Psoas muscle (tissue), 8 donors: ENCODE measurements around the gene HPCAL1. TPM values are rescaled to one million over a fixed set of nuclear protein-coding genes. Genes with fewer than 3 reads are reported as not detected.

Experiments used
- ATAC-seq, 4 donors: fragments of 200-7000 bp; cut with Tn5 transposase; one replicate each; pipeline ENCODE4 v1.9.1; 2020; ENCODE audit warnings: moderate library complexity in 3 of 4, mild to moderate bottlenecking in 2 of 4
- DNase-seq, 2 donors: peaks; one replicate each; pipeline ENCODE4 v3.0.0-alpha.2; 2020
- H3K27ac ChIP-seq: fragments of 200-600 bp; one replicate; pipeline ENCODE4 v1.8.0; 2022
- H3K27me3 ChIP-seq, 3 donors: fragments of 200-600 bp in 1 of 3; one replicate each; pipeline versions ENCODE4 v1.6.1 to v1.8.0; 2013 to 2022; ENCODE audit warnings: low read length in 2 of 3, mild to moderate bottlenecking in 2 of 3, moderate library complexity in 1 of 3; ENCODE audit not compliant: insufficient read depth in 3 of 3
- H3K36me3 ChIP-seq, 2 donors: fragments of 200-600 bp in 1 of 2; one replicate each; pipeline versions ENCODE4 v1.6.1 to v1.8.0; 2013 to 2022; ENCODE audit warnings: low read depth in 1 of 2, mild to moderate bottlenecking in 1 of 2, moderate library complexity in 1 of 2; ENCODE audit not compliant: insufficient read depth in 1 of 2
- H3K4me1 ChIP-seq: fragments of 200-600 bp; one replicate; pipeline ENCODE4 v1.8.0; 2022
- H3K4me3 ChIP-seq: fragments of 200-600 bp; one replicate; pipeline ENCODE4 v1.8.0; 2022; ENCODE audit warnings: mild to moderate bottlenecking
- H3K9me3 ChIP-seq: fragments of 200-600 bp; one replicate; pipeline ENCODE4 v1.8.0; 2022
- CTCF ChIP-seq: fragments of 200-600 bp; IDR thresholded peaks from one replicate; pipeline ENCODE4 v1.8.0; 2022; ENCODE audit warnings: antibody characterized with exemption
- WGBS, 3 donors: extraction: QIAGEN DNeasy Blood & Tissue Kit; methylation state at CpG; one replicate each; pipeline versions ENCODE4 v1.1.6 to v1.1.7; 2013; 5-methylcytosine and 5-hydroxymethylcytosine counted together
- intact Hi-C, 2 donors: fragments of 100-400 bp; cut with DNase I; formaldehyde crosslinking; loops; one replicate each; pipeline versions ENCODE4 v1.11.0 to v1.14.2; 2022
- polyA plus RNA-seq, 3 donors: library from polyadenylated mRNA; stranded (reverse); fragments of 200-250 nt; gene quantifications; one replicate each; pipeline ENCODE4 v1.2.3, GENCODE V29; 2013
- total RNA-seq, 4 donors: library from RNA; stranded (reverse); fragmentation: NEBNext Ultra II Directional in 2 of 4; extraction: Animal tissue kit (Norgen Biotek cat#: 25700) in 2 of 4; gene quantifications; one replicate each; pipeline versions ENCODE4 v1.2.1 to v1.2.4, GENCODE V29; 2021 to 2023
- donor health status: healthy with polysubstance abuse.
- donor health status: DM: no; HTN: no; CAD: no; lungs with moderate emphysema.
- donor health status: Bipolar disorder and iron deficiency.
- donor health status: healthy.
- donor health status: DM: yes; HTN: yes; CAD: no.
- donor health status: DM: no; HTN: no; CAD: no.
- donor health status: DM: no; HTN: no; CAD: no.
- donor health status: DM: yes; HTN: yes; CAD: no.

HPCAL1 gene
- total and polyA plus RNA-seq, 7 donors, result 16.1 to 182 (median 33.4) TPM

- ATAC-seq, result no peak
- WGBS, 3 donors, result 59 to 71% (median 67%) methylated on average over 5 of the region's 5 CpGs
Measured at GRCh38 chr2:10317646-10318045, 14.9 kb downstream of the HPCAL1 start.

GRCh38 chr2:10318345-10318744 lies 15.6 kb downstream of the HPCAL1 start:
- no peaks in the 10 kb centered on the region for H3K9me3 ChIP-seq
- no peak overlapping the region for H3K4me3 ChIP-seq
- H3K27ac ChIP-seq, result no peak overlapping the region
- intact Hi-C loops, result no loop called here
- no peaks in the 10 kb centered on the region for H3K36me3 ChIP-seq
- no peak for TF ChIP-seq CTCF
- DNase-seq, result no peak
- WGBS, 3 donors, result 93 to 96% (median 93%) methylated on average over 13 of the region's 13 CpGs
- ATAC-seq, result no peak
- no peaks in the 10 kb centered on the region for H3K27me3 ChIP-seq
- no peaks in the 10 kb centered on the region for H3K4me1 ChIP-seq

More at GRCh38 chr2:10317646-10318045, 14.9 kb downstream of the HPCAL1 start:
- no peak overlapping the region for H3K4me3 ChIP-seq
- no peaks in the 10 kb centered on the region for H3K27me3 ChIP-seq
- no peaks in the 10 kb centered on the region for H3K9me3 ChIP-seq
- intact Hi-C loops, result no loop called here
- no peak for DNase-seq
- H3K36me3 ChIP-seq, result no peaks in the 10 kb centered on the region
- no peak for TF ChIP-seq CTCF
- H3K4me1 ChIP-seq, result no peaks in the 10 kb centered on the region
- H3K27ac ChIP-seq, result no peak overlapping the region

DNA sequence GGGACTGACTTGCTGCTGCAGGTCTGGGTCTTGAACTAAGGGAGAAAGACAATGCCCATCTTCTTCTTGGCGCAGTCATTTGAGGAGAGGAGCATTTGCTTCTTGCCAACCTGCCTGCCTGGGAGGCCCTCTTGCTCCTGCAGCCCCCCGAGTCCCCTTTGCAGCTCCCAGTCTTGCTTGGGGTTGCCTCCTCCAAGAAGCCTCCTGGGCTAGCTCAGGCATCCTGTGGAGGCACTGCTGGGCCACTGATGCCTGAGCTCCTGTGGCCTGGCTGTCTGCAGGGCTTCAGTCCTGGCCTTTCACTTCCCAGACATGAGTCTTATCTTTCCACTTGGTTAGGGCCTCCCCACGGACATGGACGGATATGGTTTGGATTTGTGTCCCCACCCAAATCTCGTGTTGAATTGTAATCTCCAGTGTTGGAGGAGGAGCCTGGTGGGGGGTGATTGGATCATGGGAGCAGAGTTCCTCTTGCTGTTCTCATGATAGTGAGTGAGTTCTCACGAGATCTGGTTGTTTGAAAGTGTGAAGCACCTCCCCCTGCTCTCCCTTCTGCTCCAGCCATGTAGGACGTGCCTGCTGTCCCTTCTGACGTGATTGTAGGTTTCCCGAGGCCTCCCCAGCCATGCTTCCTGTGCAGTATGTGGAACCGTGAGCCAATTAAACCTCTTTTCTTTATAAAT lies 17.3 kb downstream of the HPCAL1 start:
- no peaks in the 10 kb centered on the region for H3K27me3 ChIP-seq
- no peak overlapping the region for H3K4me3 ChIP-seq
- no peaks in the 10 kb centered on the region for H3K36me3 ChIP-seq
- no peak overlapping the region for H3K27ac ChIP-seq
- peak in 1 of 2 donors; percentile 14 for DNase-seq
- no peak for ATAC-seq
- 80 to 84% (median 83%) methylated on average over 10 of the region's 10 CpGs for WGBS, 3 donors
- no peaks in the 10 kb centered on the region for H3K4me1 ChIP-seq
- intact Hi-C loops, result no loop called here
- H3K9me3 ChIP-seq, result no peaks in the 10 kb centered on the region
- TF ChIP-seq CTCF, result no peak

DNA sequence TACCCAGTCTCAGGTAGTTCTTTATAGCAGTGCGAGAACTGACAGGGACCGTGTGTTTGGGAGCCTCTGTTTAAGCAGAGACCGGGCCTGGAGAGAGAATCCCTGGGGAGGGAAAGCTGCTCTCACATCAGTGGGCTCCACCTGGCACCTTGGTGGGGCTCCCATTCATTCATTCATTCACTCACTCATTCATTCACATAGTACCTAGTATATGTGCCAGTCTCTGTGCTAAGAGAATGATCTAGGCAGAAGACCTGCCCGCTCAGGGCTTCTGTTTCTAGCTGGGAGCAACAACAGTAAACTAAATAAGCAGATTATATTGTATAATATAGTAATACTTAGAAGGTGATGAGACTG lies 17.8 kb downstream of the HPCAL1 start:
- Histone ChIP-seq H3K9me3 (no peaks in the 10 kb centered on the region), H3K36me3 (no peaks in the 10 kb centered on the region), H3K4me3 (no peak overlapping the region), H3K4me1 (no peaks in the 10 kb centered on the region), H3K27me3 (no peaks in the 10 kb centered on the region), H3K27ac (no peak overlapping the region)
- DNase-seq (no peak), ATAC-seq (no peak)
- intact Hi-C loops, result no loop called here
- no peak for TF ChIP-seq CTCF
- 95 to 97% (median 96%) methylated on average over 4 of the region's 4 CpGs for WGBS, 3 donors

- intact Hi-C loops, result no loop called here
- Histone ChIP-seq H3K27ac (no peak overlapping the region), H3K36me3 (no peaks in the 10 kb centered on the region), H3K4me1 (no peaks in the 10 kb centered on the region), H3K27me3 (no peaks in the 10 kb centered on the region), H3K9me3 (no peaks in the 10 kb centered on the region), H3K4me3 (no peak overlapping the region)
- WGBS, 3 donors, result 83 to 90% (median 85%) methylated on average over 9 of the region's 9 CpGs
- DNase-seq (no peak), ATAC-seq (no peak)
- TF ChIP-seq CTCF, result no peak
Measured at GRCh38 chr2:10320933-10321332, 18.2 kb downstream of the HPCAL1 start.
